ENCODE results near the gene WDR77. TPM values are rescaled to one million over a fixed set of nuclear protein-coding genes. Genes with fewer than 3 reads are reported as not detected.

Gene WDR77
- total and polyA plus RNA-seq, 2 experiments from 2014 or later = 37.3 to 55.3 TPM

DNA sequence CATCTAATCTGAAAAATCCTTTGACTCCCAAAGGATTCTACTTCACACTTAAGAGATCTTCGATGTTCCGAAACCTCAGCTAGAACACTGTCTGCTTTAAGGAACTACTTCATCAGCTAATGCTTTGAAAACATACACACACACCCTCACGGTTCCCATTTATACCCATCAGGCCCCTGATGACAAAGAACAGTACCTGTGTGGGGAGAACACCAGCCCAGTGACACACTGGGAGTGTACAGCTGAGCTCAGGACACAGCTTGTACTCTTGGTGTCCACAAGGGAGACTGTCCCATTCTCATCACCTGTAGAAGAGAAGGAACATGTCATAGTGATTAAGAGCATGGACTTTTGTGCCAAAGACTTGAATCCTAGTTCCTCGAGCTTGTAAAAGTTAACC is 6.6 kb downstream of the WDR77 start:
- H3K27ac ChIP-seq = no peak overlapping the region
- no peaks in the 10 kb centered on the region for H3K27me3 ChIP-seq
- no peaks in the 10 kb centered on the region for H3K9me3 ChIP-seq (ENCODE audit: low read depth)
- H3K4me2 ChIP-seq = no peak overlapping the region
- 89% methylated on average over 4 of the region's 4 CpGs for WGBS (ENCODE audit: low lambda C conversion rate, missing lambda C conversion rate)
- peaks cover 18% of the 10 kb centered on the region for H3K79me2 ChIP-seq
- H3K4me3 ChIP-seq = no peak overlapping the region
- no peak for DNase-seq (ENCODE audit: low spot score)
- H3K4me1 ChIP-seq (ENCODE audit: insufficient read depth) = peaks cover 5% of the 10 kb centered on the region
- TF ChIP-seq, protein P1, sequence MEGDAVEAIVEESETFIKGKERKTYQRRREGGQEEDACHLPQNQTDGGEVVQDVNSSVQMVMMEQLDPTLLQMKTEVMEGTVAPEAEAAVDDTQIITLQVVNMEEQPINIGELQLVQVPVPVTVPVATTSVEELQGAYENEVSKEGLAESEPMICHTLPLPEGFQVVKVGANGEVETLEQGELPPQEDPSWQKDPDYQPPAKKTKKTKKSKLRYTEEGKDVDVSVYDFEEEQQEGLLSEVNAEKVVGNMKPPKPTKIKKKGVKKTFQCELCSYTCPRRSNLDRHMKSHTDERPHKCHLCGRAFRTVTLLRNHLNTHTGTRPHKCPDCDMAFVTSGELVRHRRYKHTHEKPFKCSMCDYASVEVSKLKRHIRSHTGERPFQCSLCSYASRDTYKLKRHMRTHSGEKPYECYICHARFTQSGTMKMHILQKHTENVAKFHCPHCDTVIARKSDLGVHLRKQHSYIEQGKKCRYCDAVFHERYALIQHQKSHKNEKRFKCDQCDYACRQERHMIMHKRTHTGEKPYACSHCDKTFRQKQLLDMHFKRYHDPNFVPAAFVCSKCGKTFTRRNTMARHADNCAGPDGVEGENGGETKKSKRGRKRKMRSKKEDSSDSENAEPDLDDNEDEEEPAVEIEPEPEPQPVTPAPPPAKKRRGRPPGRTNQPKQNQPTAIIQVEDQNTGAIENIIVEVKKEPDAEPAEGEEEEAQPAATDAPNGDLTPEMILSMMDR (IDR thresholded peaks at IDR 0.05; ENCODE audit: poor library complexity) = no peak
- TF ChIP-seq EZH2phosphoT487 (IDR thresholded peaks at IDR 0.05; ENCODE audit: low read depth, severe bottlenecking, unreplicated experiment) = no peak
- no peaks in the 10 kb centered on the region for H3K9me2 ChIP-seq (replicated peaks; ENCODE audit: insufficient read depth)
- no peaks in the 10 kb centered on the region for H3K36me3 ChIP-seq (replicated peaks; ENCODE audit: insufficient read depth, low read depth)
- no peak overlapping the region for H2AFZ ChIP-seq
- H4K20me1 ChIP-seq (ENCODE audit: insufficient read depth, poor library complexity, severe bottlenecking) = no peaks in the 10 kb centered on the region

DNA sequence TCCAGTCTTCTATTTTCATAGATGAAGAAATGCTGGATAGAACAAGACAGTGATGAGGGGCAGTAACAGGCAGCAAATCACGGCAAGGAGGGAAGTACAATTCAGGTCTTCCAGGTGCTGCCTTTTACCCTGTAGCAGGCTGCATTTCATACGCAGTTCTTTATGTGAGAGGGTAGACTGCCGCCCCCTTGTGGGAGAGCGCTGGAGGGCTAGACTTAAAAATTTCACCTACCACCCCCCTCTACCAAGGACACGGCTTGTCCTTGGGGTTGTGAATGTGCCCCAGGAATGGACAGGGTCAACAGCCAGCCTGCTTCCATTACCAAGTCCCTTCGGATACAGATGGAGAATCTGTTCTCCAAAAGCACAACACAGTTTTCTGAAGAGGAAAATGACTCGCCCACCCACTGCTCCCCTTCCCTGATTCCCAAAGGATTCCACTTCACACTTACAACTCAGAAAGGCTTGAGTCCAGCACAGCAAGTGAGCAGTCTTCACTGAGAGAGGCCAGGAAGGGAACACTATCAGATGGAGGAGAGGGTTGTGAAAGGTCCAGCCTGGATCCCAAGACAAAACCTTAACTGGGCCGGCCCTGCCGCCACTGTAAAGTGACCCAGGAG is 7.4 kb downstream of the WDR77 start:
- Histone ChIP-seq H4K20me1 (ENCODE audit: insufficient read depth, poor library complexity, severe bottlenecking) (no peaks in the 10 kb centered on the region), H3K27me3 (no peaks in the 10 kb centered on the region), H2AFZ (no peak overlapping the region), H3K4me1 (ENCODE audit: insufficient read depth) (peaks cover 5% of the 10 kb centered on the region), H3K9me2 (replicated peaks; ENCODE audit: insufficient read depth) (no peaks in the 10 kb centered on the region), H3K4me2 (no peak overlapping the region), H3K4me3 (no peak overlapping the region), H3K27ac (no peak overlapping the region), H3K79me2 (peaks cover 18% of the 10 kb centered on the region), H3K36me3 (replicated peaks; ENCODE audit: insufficient read depth, low read depth) (no peaks in the 10 kb centered on the region), H3K9me3 (ENCODE audit: low read depth) (no peaks in the 10 kb centered on the region)
- DNase-seq (ENCODE audit: low spot score) = peak; percentile 43
- 69% methylated on average over 9 of the region's 9 CpGs for WGBS (ENCODE audit: low lambda C conversion rate, missing lambda C conversion rate)
- TF ChIP-seq EZH2phosphoT487 (IDR thresholded peaks at IDR 0.05; ENCODE audit: low read depth, severe bottlenecking, unreplicated experiment) = no peak
- TF ChIP-seq EZH2 (IDR thresholded peaks at IDR 0.05; ENCODE audit: borderline replicate concordance) = no peak
- TF ChIP-seq, protein P1 (IDR thresholded peaks at IDR 0.05; ENCODE audit: poor library complexity) = peak; percentile 45

DNA sequence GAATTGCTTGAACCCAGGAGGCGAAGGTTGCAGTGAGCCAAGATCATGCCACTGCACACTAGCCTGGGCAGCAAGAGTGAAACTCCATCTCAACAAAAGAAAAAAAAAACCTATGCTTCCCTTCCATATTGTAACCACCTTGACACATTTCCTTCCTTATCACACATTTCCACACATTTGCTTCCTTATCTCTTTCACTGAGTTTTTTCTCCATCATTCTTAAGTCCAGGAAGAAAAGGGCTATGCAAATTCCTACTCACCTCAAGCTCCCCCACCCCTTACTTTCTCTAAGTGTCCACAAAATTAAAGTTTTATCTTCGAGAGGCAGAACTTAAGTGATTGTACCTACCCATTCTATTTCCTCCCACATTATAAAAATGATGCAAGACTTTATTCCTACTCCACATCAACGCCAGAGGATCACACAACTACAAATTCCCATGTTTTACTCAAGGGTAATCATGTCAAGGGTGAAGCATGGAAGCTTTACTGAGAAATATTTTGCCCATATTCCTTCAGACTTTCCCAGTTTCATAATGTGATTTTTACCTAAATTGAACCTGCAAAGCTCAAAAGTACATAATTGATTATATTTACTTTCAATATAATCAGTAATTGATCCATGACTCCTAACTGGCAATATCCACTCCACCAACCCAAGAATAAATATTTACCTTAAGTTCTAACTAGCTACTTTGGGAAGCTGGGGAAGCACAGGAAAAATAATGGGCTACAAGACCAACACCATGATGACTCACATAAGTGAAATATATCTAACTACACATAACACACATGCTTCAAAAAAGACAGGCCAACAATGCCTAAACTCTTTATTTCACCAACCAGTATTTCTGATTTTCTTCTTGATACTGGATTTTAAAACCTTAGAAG is 9.3 kb downstream of the WDR77 start:
- Histone ChIP-seq H3K4me3 (no peak overlapping the region), H3K27me3 (no peaks in the 10 kb centered on the region), H4K20me1 (ENCODE audit: insufficient read depth, poor library complexity, severe bottlenecking) (no peaks in the 10 kb centered on the region), H2AFZ (no peak overlapping the region), H3K4me1 (ENCODE audit: insufficient read depth) (no peaks in the 10 kb centered on the region), H3K27ac (no peak overlapping the region), H3K9me3 (ENCODE audit: low read depth) (no peaks in the 10 kb centered on the region), H3K4me2 (no peak overlapping the region), H3K79me2 (peaks cover 3% of the 10 kb centered on the region), H3K36me3 (replicated peaks; ENCODE audit: insufficient read depth, low read depth) (no peaks in the 10 kb centered on the region), H3K9me2 (replicated peaks; ENCODE audit: insufficient read depth) (no peaks in the 10 kb centered on the region)
- no peak for DNase-seq (ENCODE audit: low spot score)
- TF ChIP-seq EZH2 (IDR thresholded peaks at IDR 0.05; ENCODE audit: borderline replicate concordance) (no peak), EZH2phosphoT487 (IDR thresholded peaks at IDR 0.05; ENCODE audit: low read depth, severe bottlenecking, unreplicated experiment) (no peak)
- TF ChIP-seq, protein P1 (IDR thresholded peaks at IDR 0.05; ENCODE audit: poor library complexity) = no peak
- WGBS (ENCODE audit: low lambda C conversion rate, missing lambda C conversion rate) = 96% methylated on average over 3 of the region's 3 CpGs
